DND-41 (cell line): ENCODE measurements around the gene PSG6.
"Not testable (repeated sequence)": the region's sequence is repeated elsewhere in the genome, so short reads cannot be mapped to it uniquely, and the experiment has no call there.

ENCODE experiments used
- EZH2 ChIP-seq: IDR thresholded peaks from 3 replicates; pipeline ENCODE4 v1.6.1; 2012; ENCODE audit warnings: borderline replicate concordance, low read depth, mild to moderate bottlenecking, moderate library complexity, low read length, inconsistent platforms; ENCODE audit not compliant: severe bottlenecking
- TF ChIP-seq, protein P1 (sequence below): IDR thresholded peaks from 2 replicates; pipeline ENCODE4 v1.5.1; 2012; ENCODE audit warnings: borderline replicate concordance, low read length, moderate library complexity, mild to moderate bottlenecking; ENCODE audit not compliant: poor library complexity, severe bottlenecking; ENCODE audit errors: extremely low read depth

DNA sequence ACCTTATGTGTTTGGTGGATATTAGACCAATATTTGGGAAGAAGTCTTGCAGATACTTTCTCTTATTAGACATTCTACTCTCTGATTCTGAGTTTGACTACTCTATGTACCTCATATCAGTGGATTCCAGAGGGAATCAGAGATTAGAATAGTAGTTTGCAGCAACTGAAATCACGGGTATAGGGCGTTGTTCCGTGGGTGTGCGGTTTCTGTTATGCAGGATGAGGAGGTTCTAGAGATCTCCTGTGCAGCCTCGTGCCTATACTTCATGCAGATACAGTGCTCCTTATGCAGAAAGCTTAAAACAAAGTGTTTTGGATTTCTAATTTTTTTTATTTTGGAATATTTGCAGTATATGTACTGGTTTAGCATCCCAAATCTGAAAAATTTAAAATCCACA is 6.0 kb downstream of the PSG6 start:
- TF ChIP-seq, protein P1, sequence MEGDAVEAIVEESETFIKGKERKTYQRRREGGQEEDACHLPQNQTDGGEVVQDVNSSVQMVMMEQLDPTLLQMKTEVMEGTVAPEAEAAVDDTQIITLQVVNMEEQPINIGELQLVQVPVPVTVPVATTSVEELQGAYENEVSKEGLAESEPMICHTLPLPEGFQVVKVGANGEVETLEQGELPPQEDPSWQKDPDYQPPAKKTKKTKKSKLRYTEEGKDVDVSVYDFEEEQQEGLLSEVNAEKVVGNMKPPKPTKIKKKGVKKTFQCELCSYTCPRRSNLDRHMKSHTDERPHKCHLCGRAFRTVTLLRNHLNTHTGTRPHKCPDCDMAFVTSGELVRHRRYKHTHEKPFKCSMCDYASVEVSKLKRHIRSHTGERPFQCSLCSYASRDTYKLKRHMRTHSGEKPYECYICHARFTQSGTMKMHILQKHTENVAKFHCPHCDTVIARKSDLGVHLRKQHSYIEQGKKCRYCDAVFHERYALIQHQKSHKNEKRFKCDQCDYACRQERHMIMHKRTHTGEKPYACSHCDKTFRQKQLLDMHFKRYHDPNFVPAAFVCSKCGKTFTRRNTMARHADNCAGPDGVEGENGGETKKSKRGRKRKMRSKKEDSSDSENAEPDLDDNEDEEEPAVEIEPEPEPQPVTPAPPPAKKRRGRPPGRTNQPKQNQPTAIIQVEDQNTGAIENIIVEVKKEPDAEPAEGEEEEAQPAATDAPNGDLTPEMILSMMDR, result not testable (repeated sequence)
- not testable (repeated sequence) for TF ChIP-seq EZH2
